ENCODE measurements around the gene NOXO1.

- no peak for TF ChIP-seq POLR2A (IDR thresholded peaks at IDR 0.05; ENCODE audit: low read depth, low read length)
- TF ChIP-seq TAF1 (IDR thresholded peaks at IDR 0.05; ENCODE audit: low read depth, low read length): no peak
- no peak for TF ChIP-seq PAX5 (IDR thresholded peaks at IDR 0.05; ENCODE audit: insufficient read depth, low read length, severe bottlenecking)
- TF ChIP-seq POLR2AphosphoS5 (IDR thresholded peaks at IDR 0.05; ENCODE audit: low read depth, low read length): no peak
- no peak for TF ChIP-seq SPI1 (IDR thresholded peaks at IDR 0.05; ENCODE audit: low read depth, low read length)
Observed at GRCh38 chr16:2019921-2020831, 38.9 kb upstream of the NOXO1 start.
